CD4-positive, alpha-beta memory T cell (primary cell): ENCODE results near the gene CYP2F1. TPM values are rescaled to one million over a fixed set of nuclear protein-coding genes. Genes with fewer than 3 reads are reported as not detected.
"Not testable (repeated sequence)": the region's sequence is repeated elsewhere in the genome, so short reads cannot be mapped to it uniquely, and the experiment has no call there.

Experiments
- CTCF ChIA-PET: fragments of 350-600 bp; sonication (Branson Sonifier 250); formaldehyde crosslinking; loops from one replicate; lab custom pipeline; 2021; ENCODE audit warnings: inconsistent platforms; ENCODE audit not compliant: partially characterized antibody; lab: Charles Lee
- POLR2A ChIA-PET: fragments of 350-600 bp; sonication (Branson Sonifier 250); formaldehyde crosslinking; loops from one replicate; lab custom pipeline; 2021; ENCODE audit not compliant: partially characterized antibody; lab: Charles Lee
- DNase-seq, 5 donors: peaks; one replicate each; pipeline versions ENCODE4 v3.0.0 to v3.0.0-alpha.2; 2020 to 2022; ENCODE audit warnings: mixed read lengths in 1 of 5
- H3K27ac ChIP-seq: one replicate; pipeline ENCODE4 v1.7.0; 2013; ENCODE audit warnings: low read depth, low read length
- H3K27me3 ChIP-seq: 2 replicates; pipeline ENCODE4 v1.7.0; 2013; ENCODE audit warnings: mild to moderate bottlenecking, low read length, moderate library complexity; ENCODE audit not compliant: insufficient read depth
- H3K36me3 ChIP-seq: 2 replicates; pipeline ENCODE4 v1.7.0; 2013; ENCODE audit warnings: mild to moderate bottlenecking, low read length, moderate library complexity; ENCODE audit not compliant: insufficient read depth
- H3K4me1 ChIP-seq: 2 replicates; pipeline ENCODE4 v1.7.0; 2013; ENCODE audit warnings: mild to moderate bottlenecking, low read length, moderate library complexity; ENCODE audit not compliant: insufficient read depth
- H3K4me3 ChIP-seq, 2 donors: one replicate each; pipeline ENCODE4 v1.7.0; 2013; ENCODE audit warnings: low read length in 2 of 2, mild to moderate bottlenecking in 1 of 2
- H3K9me3 ChIP-seq, 2 donors: one replicate each; pipeline ENCODE4 v1.7.0; 2013; ENCODE audit warnings: low read length in 2 of 2, control low read depth in 1 of 2; ENCODE audit not compliant: control insufficient read depth in 1 of 2
- H3K27ac Mint-ChIP-seq, 7 donors: one replicate each; pipeline ENCODE4 v1.8.0; 2020 to 2021; ENCODE audit warnings: mixed read lengths in 7 of 7, mild to moderate bottlenecking in 6 of 7, inconsistent platforms in 3 of 7, moderate library complexity in 3 of 7
- H3K27me3 Mint-ChIP-seq, 2 donors: one replicate each; pipeline ENCODE4 v1.8.0; 2020 to 2021; ENCODE audit warnings: mixed read lengths in 2 of 2
- H3K36me3 Mint-ChIP-seq, 2 donors: one replicate each; pipeline ENCODE4 v1.8.0; 2020 to 2021; ENCODE audit warnings: mixed read lengths in 2 of 2, inconsistent platforms in 1 of 2, mild to moderate bottlenecking in 1 of 2
- H3K4me1 Mint-ChIP-seq, 4 donors: one replicate each; pipeline ENCODE4 v1.8.0; 2020 to 2021; ENCODE audit warnings: mixed read lengths in 4 of 4, mild to moderate bottlenecking in 1 of 4
- H3K4me3 Mint-ChIP-seq, 8 donors: one replicate each; pipeline ENCODE4 v1.8.0; 2020 to 2021; ENCODE audit warnings: mixed read lengths in 8 of 8, mild to moderate bottlenecking in 7 of 8, moderate library complexity in 6 of 8, inconsistent platforms in 3 of 8
- H3K9me3 Mint-ChIP-seq, 8 donors: one replicate each; pipeline ENCODE4 v1.8.0; 2020 to 2021; ENCODE audit warnings: mixed read lengths in 8 of 8, mild to moderate bottlenecking in 5 of 8, inconsistent platforms in 3 of 8, moderate library complexity in 1 of 8
- intact Hi-C: fragments of 100-400 bp; cut with micrococcal nuclease; formaldehyde crosslinking; loops from one replicate; pipeline ENCODE4 v1.15.1; 2023
- polyA plus RNA-seq, 2 donors: library from polyadenylated mRNA; unstranded; fragments of 300-500 nt; fragmentation: Illumina TruSeq; gene quantifications; one replicate each; pipeline ENCODE4 v1.2.3, GENCODE V29; 2021
- total RNA-seq, 2 experiments: library from RNA; stranded (reverse); gene quantifications; one replicate each; pipeline ENCODE4 v1.2.3, GENCODE V29; 2021

CYP2F1 gene
- total and polyA plus RNA-seq, 4 experiments from 2014 or later = not detected

DNA sequence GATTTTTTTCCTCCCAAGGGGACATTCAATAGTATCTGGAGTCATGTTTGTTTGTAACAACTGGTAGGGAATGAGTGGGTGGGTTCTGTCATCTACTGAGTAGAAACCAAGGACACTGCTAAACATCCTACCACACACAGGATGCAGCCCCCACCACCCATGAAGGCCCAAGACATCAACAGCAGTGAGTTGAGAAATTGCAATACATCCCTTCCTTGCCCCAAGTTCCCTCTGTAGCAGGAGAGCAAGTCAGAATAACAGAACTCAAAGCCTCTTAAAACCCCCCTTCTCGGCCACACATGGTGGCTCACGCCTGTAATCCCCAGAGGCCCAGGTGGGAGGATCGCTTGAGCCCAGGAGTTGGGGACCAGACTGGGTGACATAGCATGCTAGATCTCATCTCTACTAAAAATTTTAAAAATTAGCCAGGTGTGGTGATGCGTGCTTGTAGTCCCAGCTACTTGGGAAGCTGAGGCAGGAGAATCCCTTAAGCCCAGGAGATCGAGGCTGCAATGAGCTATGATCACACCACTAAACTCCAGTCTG is 2.4 kb upstream of the CYP2F1 start:
- H3K36me3 ChIP-seq = no peaks in the 10 kb centered on the region
- Mint-ChIP-seq H3K27me3 (peaks cover 0 to under 1% of the 10 kb centered on the region in 2 donors), H3K9me3 (peaks cover 0 to 3% (median 0%) of the 10 kb centered on the region in 8 donors), H3K36me3 (no peaks in the 10 kb centered on the region), H3K27ac (no peak overlapping the region), H3K4me3 (no peak overlapping the region), H3K4me1 (peaks cover 0 to 5% (median 0%) of the 10 kb centered on the region in 4 donors)
- H3K27me3 ChIP-seq = no peaks in the 10 kb centered on the region
- no peak overlapping the region for H3K27ac ChIP-seq
- H3K4me3 ChIP-seq = no peak overlapping the region
- CTCF ChIA-PET = no interaction called here
- intact Hi-C loops = no loop called here
- H3K4me1 ChIP-seq = no peaks in the 10 kb centered on the region
- H3K9me3 ChIP-seq = no peaks in the 10 kb centered on the region
- POLR2A ChIA-PET = no interaction called here
- no peak for DNase-seq

DNA sequence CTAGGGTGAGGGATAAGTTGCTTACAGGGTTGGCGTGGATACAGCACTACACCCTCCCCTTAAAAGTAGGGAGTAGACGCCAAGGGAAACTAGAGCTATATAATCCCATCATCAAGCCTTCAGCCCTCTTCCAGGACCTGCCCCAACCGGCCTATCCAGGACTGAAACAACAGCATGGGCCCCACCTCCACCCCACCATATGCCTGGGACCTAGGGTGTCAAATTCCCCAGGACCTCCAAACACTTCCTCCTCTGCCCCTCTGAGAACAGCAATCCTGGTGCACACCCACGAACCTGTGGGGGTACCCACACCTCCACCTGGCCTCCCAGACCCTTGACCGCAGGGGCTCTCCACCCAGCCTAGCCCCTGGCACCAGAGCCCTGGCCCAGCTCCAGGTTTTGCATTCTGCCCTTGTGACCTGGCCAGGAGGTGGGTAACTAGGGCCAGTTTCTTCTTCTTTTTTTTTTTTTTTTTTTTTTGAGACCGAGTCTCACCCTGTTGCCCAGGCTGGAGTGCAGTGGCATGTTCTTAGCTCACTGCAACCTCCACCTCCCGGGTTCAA is 1.4 kb upstream of the CYP2F1 start:
- peaks cover 0 to 3% (median 0%) of the 10 kb centered on the region in 8 donors for H3K9me3 Mint-ChIP-seq
- Histone ChIP-seq H3K9me3 (no peaks in the 10 kb centered on the region), H3K27me3 (no peaks in the 10 kb centered on the region), H3K4me1 (no peaks in the 10 kb centered on the region), H3K4me3 (no peak overlapping the region), H3K27ac (no peak overlapping the region), H3K36me3 (no peaks in the 10 kb centered on the region)
- POLR2A ChIA-PET = no interaction called here
- no peaks in the 10 kb centered on the region for H3K27me3 Mint-ChIP-seq
- DNase-seq = no peak
- H3K27ac Mint-ChIP-seq = no peak overlapping the region
- H3K36me3 Mint-ChIP-seq = no peaks in the 10 kb centered on the region
- intact Hi-C loops = no loop called here
- CTCF ChIA-PET = no interaction called here
- H3K4me1 Mint-ChIP-seq = peaks cover 0 to 5% (median 0%) of the 10 kb centered on the region in 4 donors
- H3K4me3 Mint-ChIP-seq = no peak overlapping the region

DNA sequence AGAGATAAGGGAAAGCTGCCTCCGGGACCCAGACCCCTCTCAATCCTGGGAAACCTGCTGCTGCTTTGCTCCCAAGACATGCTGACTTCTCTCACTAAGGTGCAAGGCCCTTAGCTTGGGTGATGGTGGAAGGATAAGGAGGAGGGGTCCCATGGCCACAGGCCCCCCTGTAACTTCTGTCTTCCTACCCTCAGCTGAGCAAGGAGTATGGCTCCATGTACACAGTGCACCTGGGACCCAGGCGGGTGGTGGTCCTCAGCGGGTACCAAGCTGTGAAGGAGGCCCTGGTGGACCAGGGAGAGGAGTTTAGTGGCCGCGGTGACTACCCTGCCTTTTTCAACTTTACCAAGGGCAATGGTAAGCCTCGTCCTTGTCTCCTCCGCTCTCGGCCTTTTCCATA is 2.0 kb downstream of the CYP2F1 start:
- Mint-ChIP-seq H3K4me1 (peaks cover 16 to 22% (median 17%) of the 10 kb centered on the region in 4 donors), H3K4me3 (no peak overlapping the region)
- intact Hi-C loops = no loop called here

DNA sequence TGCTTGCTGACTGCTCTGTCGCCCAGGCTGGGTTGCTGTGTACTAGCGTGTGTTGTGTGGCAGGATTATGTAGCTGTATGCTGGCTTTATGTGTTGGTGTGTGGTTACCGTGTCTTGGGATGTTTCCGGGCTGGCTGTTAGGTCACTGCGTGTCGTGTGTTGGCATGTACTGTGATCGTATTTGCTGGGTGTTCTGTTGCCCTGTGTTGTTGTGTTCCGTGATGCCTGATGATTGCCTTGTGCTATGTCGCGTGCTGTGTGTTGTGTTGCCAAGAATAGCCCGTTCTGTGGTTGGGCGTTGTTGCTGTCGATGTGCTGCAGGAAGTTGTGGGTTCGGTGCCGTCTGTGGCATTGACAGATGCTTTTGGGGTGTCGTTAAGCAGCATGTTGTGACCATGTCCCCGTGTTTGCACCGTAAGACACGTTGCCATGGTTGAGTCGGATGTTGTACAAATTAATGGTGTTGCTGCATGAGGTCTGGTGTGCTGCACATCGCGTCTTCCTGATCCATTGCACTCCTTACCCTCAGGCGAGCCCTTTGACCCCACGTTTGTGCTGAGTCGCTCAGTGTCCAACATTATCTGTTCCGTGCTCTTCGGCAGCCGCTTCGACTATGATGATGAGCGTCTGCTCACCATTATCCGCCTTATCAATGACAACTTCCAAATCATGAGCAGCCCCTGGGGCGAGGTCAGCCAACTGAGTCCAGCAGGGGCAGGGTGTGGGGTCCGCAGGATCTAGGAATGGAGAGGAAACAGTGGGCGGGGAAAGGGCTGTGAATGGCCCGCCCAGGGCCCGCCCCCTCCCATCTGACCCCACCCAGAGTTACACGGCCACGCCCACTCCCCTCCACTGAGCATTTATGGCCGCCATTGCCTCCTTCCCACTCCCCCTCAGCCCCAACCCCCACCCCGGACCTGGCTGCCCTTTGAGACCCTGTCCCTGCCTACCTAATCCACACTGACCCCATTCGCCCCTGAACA is 7.0 kb downstream of the CYP2F1 start:
- H3K36me3 ChIP-seq, H3K27me3 ChIP-seq, H3K27ac ChIP-seq, H3K4me3 ChIP-seq, intact Hi-C loops, H3K9me3 ChIP-seq, H3K36me3 Mint-ChIP-seq, H3K9me3 Mint-ChIP-seq, H3K27me3 Mint-ChIP-seq: not testable (repeated sequence)
- DNase-seq = peak; percentile 87 to 95 (median 94)
- ChIA-PET POLR2A (interaction anchor here (0.6 to 1.7 kb wide), 7 partner anchors 9 to 743 kb away, joined by 3 to 6 read pairs (median 4); partner anchors contain the start of gene HNRNPUL1), CTCF (interaction anchor here (1.2 to 1.8 kb wide), 4 partner anchors 9 to 458 kb away, joined by 4 to 6 read pairs (median 6); no protein-coding TSS in a partner anchor)
- H3K4me1 ChIP-seq = peaks cover 18% of the 10 kb centered on the region
- peak overlapping the region; percentile 87 to 99 (median 97) for H3K27ac Mint-ChIP-seq
- peaks cover 20 to 37% (median 22%) of the 10 kb centered on the region in 4 donors for H3K4me1 Mint-ChIP-seq
- H3K4me3 Mint-ChIP-seq = peak overlapping the region; percentile 46 to 80 (median 76)

More for the DNA sequence above, 2.0 kb downstream of the CYP2F1 start:
- CTCF ChIA-PET = no interaction called here
- POLR2A ChIA-PET = no interaction called here
- no peaks in the 10 kb centered on the region for H3K36me3 Mint-ChIP-seq
- no peak overlapping the region for H3K4me3 ChIP-seq
- peaks cover 0 to 3% (median 0%) of the 10 kb centered on the region in 8 donors for H3K9me3 Mint-ChIP-seq
- H3K9me3 ChIP-seq = no peaks in the 10 kb centered on the region
- H3K27ac Mint-ChIP-seq = peak overlapping the region in 1 of 7 donors; percentile 74
- H3K4me1 ChIP-seq = peaks cover 16% of the 10 kb centered on the region
- no peaks in the 10 kb centered on the region for H3K27me3 ChIP-seq
- H3K27me3 Mint-ChIP-seq = peaks cover 0 to 4% of the 10 kb centered on the region in 2 donors
- no peaks in the 10 kb centered on the region for H3K36me3 ChIP-seq
- H3K27ac ChIP-seq = no peak overlapping the region
- DNase-seq = no peak

DNA sequence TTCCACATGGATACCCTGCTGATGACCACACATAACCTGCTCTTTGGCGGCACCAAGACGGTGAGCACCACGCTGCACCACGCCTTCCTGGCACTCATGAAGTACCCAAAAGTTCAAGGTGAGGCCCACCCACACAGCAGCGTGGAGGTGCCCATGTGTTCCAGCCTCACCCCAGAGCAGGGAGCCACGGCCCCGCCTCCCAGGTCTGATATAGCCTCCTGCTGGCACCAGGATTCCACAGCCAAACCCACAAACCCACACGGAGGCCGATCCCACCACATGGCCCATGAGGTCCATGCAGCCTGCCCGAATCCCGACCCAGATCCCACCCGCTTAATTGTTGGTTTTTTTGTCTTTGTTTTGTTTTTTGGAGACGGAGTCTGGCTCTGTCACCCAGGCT is 8.6 kb downstream of the CYP2F1 start:
- DNase-seq, H3K36me3 ChIP-seq, H3K27ac ChIP-seq, H3K4me3 ChIP-seq, intact Hi-C loops, H3K9me3 Mint-ChIP-seq, POLR2A ChIA-PET, H3K9me3 ChIP-seq, H3K27me3 ChIP-seq, H3K27me3 Mint-ChIP-seq, H3K36me3 Mint-ChIP-seq: not testable (repeated sequence)
- Mint-ChIP-seq H3K27ac (peak overlapping the region in 6 of 7 donors; percentile 83 to 94 (median 92)), H3K4me1 (peaks cover 27 to 51% (median 33%) of the 10 kb centered on the region in 4 donors), H3K4me3 (peak overlapping the region in 1 of 8 donors; percentile 58)
- peaks cover 29% of the 10 kb centered on the region for H3K4me1 ChIP-seq
- CTCF ChIA-PET = interaction anchor here (2.8 kb wide), 1 partner anchor 21 kb away, joined by 15 read pairs; no protein-coding TSS in a partner anchor

DNA sequence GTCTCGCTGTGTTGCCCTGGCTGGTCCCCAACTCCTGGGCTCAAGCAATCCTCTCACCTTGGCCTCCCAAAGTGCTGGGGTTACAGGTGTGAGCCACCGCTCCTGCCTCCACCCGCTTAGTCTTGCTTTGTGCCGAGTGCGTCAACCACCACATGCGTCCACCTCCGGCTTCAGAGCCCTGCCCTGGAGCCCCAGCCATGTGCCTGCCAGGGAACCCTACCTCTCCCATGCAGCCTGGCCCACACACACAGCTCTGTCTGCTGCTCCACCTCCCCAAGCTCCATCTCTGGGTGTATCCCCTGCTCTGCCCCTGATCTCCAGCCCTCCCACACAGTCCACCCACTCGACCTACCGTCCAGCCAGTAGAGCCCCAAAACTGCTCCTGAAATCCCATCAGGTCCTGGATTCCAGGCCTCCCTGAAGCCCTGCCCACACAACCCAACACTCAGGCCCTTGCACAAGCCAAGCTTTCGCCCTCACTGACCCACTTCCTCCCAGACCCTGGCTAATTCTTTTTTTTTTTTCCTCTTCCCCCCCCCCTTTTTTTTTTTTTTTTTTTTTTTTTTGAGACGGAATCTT is 9.6 kb downstream of the CYP2F1 start:
- no peaks in the 10 kb centered on the region for H3K9me3 ChIP-seq
- CTCF ChIA-PET = interaction anchor here (0.6 to 2.8 kb wide), 3 partner anchors 20 to 307 kb away, joined by 3 to 15 read pairs (median 3); no protein-coding TSS in a partner anchor
- peaks cover 27 to 54% (median 40%) of the 10 kb centered on the region in 4 donors for H3K4me1 Mint-ChIP-seq
- peak overlapping the region in 6 of 7 donors; percentile 47 to 94 (median 92) for H3K27ac Mint-ChIP-seq
- no peak overlapping the region for H3K4me3 ChIP-seq
- peaks cover 33% of the 10 kb centered on the region for H3K4me1 ChIP-seq
- H3K4me3 Mint-ChIP-seq = peak overlapping the region in 1 of 8 donors; percentile 9
- H3K36me3 ChIP-seq = no peaks in the 10 kb centered on the region
- no peak overlapping the region for H3K27ac ChIP-seq
- no peaks in the 10 kb centered on the region for H3K27me3 ChIP-seq
- intact Hi-C loops = no loop called here
- no peaks in the 10 kb centered on the region for H3K36me3 Mint-ChIP-seq
- POLR2A ChIA-PET = interaction anchor here (0.8 to 1.0 kb wide), 2 partner anchors 13 to 294 kb away, joined by 3 read pairs; no protein-coding TSS in a partner anchor
- H3K27me3 Mint-ChIP-seq = peaks cover 0 to 4% of the 10 kb centered on the region in 2 donors
- no peak for DNase-seq
- H3K9me3 Mint-ChIP-seq = peaks cover 0 to 2% (median 0%) of the 10 kb centered on the region in 8 donors
